Muscle layer of colon (tissue), 2 donors: ENCODE data around the gene ANO6.

Source experiments
- H3K27ac ChIP-seq: one replicate; pipeline ENCODE4 v1.7.0; 2013; ENCODE audit warnings: low read depth, mild to moderate bottlenecking, low read length, moderate library complexity
- H3K27me3 ChIP-seq, 2 donors: one replicate each; pipeline ENCODE4 v1.7.0; 2013; ENCODE audit warnings: low read length in 2 of 2, mild to moderate bottlenecking in 2 of 2; ENCODE audit not compliant: insufficient read depth in 2 of 2, control insufficient read depth in 1 of 2
- H3K36me3 ChIP-seq: one replicate; pipeline ENCODE4 v1.7.0; 2013; ENCODE audit warnings: mild to moderate bottlenecking, low read length; ENCODE audit not compliant: insufficient read depth
- H3K4me1 ChIP-seq: one replicate; pipeline ENCODE4 v1.7.0; 2013; ENCODE audit warnings: mild to moderate bottlenecking, low read length; ENCODE audit not compliant: insufficient read depth
- H3K4me3 ChIP-seq, 2 donors: one replicate each; pipeline ENCODE4 v1.7.0; 2013; ENCODE audit warnings: low read length in 2 of 2, low read depth in 1 of 2, mild to moderate bottlenecking in 1 of 2, moderate library complexity in 1 of 2
- H3K9ac ChIP-seq: one replicate; pipeline ENCODE4 v1.7.0; 2013; ENCODE audit warnings: low read length
- H3K9me3 ChIP-seq: one replicate; pipeline ENCODE4 v1.7.0; 2013; ENCODE audit warnings: mild to moderate bottlenecking, low read length
- donor health status: abdominal sarcoma.
- donor health status: Adenocarcinoma of cecum.

Gene ANO6

GRCh38 chr12:45268672-45269411 lies 52.9 kb downstream of the ANO6 start:
- no peaks in the 10 kb centered on the region for H3K9me3 ChIP-seq
- peaks cover 44% of the 10 kb centered on the region for H3K4me1 ChIP-seq
- no peak overlapping the region for H3K9ac ChIP-seq
- peak overlapping the region in 1 of 2 donors; percentile 24 for H3K4me3 ChIP-seq
- H3K27me3 ChIP-seq = no peaks in the 10 kb centered on the region
- no peaks in the 10 kb centered on the region for H3K36me3 ChIP-seq
- H3K27ac ChIP-seq = peak overlapping the region; percentile 53

GRCh38 chr12:45269412-45269751 lies 53.5 kb downstream of the ANO6 start:
- H3K36me3 ChIP-seq = no peaks in the 10 kb centered on the region
- H3K27ac ChIP-seq = peak overlapping the region; percentile 53
- H3K4me3 ChIP-seq = no peak overlapping the region
- H3K4me1 ChIP-seq = peaks cover 45% of the 10 kb centered on the region
- no peak overlapping the region for H3K9ac ChIP-seq
- H3K27me3 ChIP-seq = no peaks in the 10 kb centered on the region
- H3K9me3 ChIP-seq = no peaks in the 10 kb centered on the region

GRCh38 chr12:45270951-45271350 lies 55.1 kb downstream of the ANO6 start:
- Histone ChIP-seq H3K27me3 (no peaks in the 10 kb centered on the region), H3K27ac (no peak overlapping the region), H3K9ac (no peak overlapping the region), H3K9me3 (no peaks in the 10 kb centered on the region), H3K36me3 (no peaks in the 10 kb centered on the region), H3K4me1 (peaks cover 41% of the 10 kb centered on the region), H3K4me3 (no peak overlapping the region)

GRCh38 chr12:45273717-45274271 lies 57.9 kb downstream of the ANO6 start:
- H3K4me3 ChIP-seq = no peak overlapping the region

GRCh38 chr12:45276154-45276755 lies 60.4 kb downstream of the ANO6 start:
- Histone ChIP-seq H3K27me3 (no peaks in the 10 kb centered on the region), H3K36me3 (no peaks in the 10 kb centered on the region), H3K4me1 (peaks cover 25% of the 10 kb centered on the region), H3K27ac (no peak overlapping the region), H3K4me3 (no peak overlapping the region), H3K9me3 (no peaks in the 10 kb centered on the region), H3K9ac (no peak overlapping the region)

More at GRCh38 chr12:45273717-45274271, 57.9 kb downstream of the ANO6 start:
- Histone ChIP-seq H3K9ac (no peak overlapping the region), H3K27me3 (no peaks in the 10 kb centered on the region), H3K36me3 (no peaks in the 10 kb centered on the region), H3K4me1 (peaks cover 35% of the 10 kb centered on the region), H3K9me3 (no peaks in the 10 kb centered on the region), H3K27ac (no peak overlapping the region)

- Histone ChIP-seq H3K4me1 (peaks cover 16% of the 10 kb centered on the region), H3K27me3 (no peaks in the 10 kb centered on the region), H3K36me3 (no peaks in the 10 kb centered on the region), H3K9me3 (no peaks in the 10 kb centered on the region), H3K4me3 (no peak overlapping the region), H3K27ac (no peak overlapping the region), H3K9ac (no peak overlapping the region)
Observed at GRCh38 chr12:45278447-45278846, 62.6 kb downstream of the ANO6 start.

GRCh38 chr12:45279931-45280830 lies 64.3 kb downstream of the ANO6 start:
- no peaks in the 10 kb centered on the region for H3K36me3 ChIP-seq
- H3K27me3 ChIP-seq = no peaks in the 10 kb centered on the region
- H3K4me3 ChIP-seq = no peak overlapping the region
- H3K27ac ChIP-seq = no peak overlapping the region
- no peak overlapping the region for H3K9ac ChIP-seq
- peaks cover 24% of the 10 kb centered on the region for H3K4me1 ChIP-seq
- no peaks in the 10 kb centered on the region for H3K9me3 ChIP-seq

GRCh38 chr12:45281994-45282393 lies 66.1 kb downstream of the ANO6 start:
- H3K4me1 ChIP-seq = peaks cover 35% of the 10 kb centered on the region
- H3K36me3 ChIP-seq = no peaks in the 10 kb centered on the region
- no peak overlapping the region for H3K4me3 ChIP-seq
- H3K27ac ChIP-seq = no peak overlapping the region
- H3K9me3 ChIP-seq = no peaks in the 10 kb centered on the region
- H3K27me3 ChIP-seq = no peaks in the 10 kb centered on the region
- H3K9ac ChIP-seq = no peak overlapping the region

GRCh38 chr12:45282411-45282810 lies 66.5 kb downstream of the ANO6 start:
- Histone ChIP-seq H3K9me3 (no peaks in the 10 kb centered on the region), H3K27me3 (no peaks in the 10 kb centered on the region), H3K4me3 (no peak overlapping the region), H3K36me3 (no peaks in the 10 kb centered on the region), H3K27ac (no peak overlapping the region), H3K4me1 (peaks cover 38% of the 10 kb centered on the region), H3K9ac (no peak overlapping the region)

GRCh38 chr12:45284096-45284901 lies 68.4 kb downstream of the ANO6 start:
- Histone ChIP-seq H3K27me3 (no peaks in the 10 kb centered on the region), H3K27ac (peak overlapping the region; percentile 45), H3K9ac (no peak overlapping the region), H3K4me1 (peaks cover 38% of the 10 kb centered on the region), H3K9me3 (no peaks in the 10 kb centered on the region), H3K36me3 (no peaks in the 10 kb centered on the region), H3K4me3 (no peak overlapping the region)
